KMS-11 (cell line): ENCODE results near the gene TNFSF4.

Experiments
- H2AFZ ChIP-seq: fragments of 200-600 bp; sonication (generic); 2 replicates; pipeline ENCODE4 v1.6.1; 2016; ENCODE audit warnings: antibody characterized with exemption, mixed run types, low read depth
- H3K27ac ChIP-seq: fragments of 200-600 bp; sonication (generic); 2 replicates; pipeline ENCODE4 v1.6.1; 2016; ENCODE audit warnings: mild to moderate bottlenecking, mixed run types
- H3K27me3 ChIP-seq: fragments of 200-600 bp; sonication (generic); 2 replicates; pipeline ENCODE4 v1.6.1; 2017; ENCODE audit warnings: mild to moderate bottlenecking, low read depth, mixed run types, moderate library complexity; ENCODE audit not compliant: insufficient read depth
- H3K36me3 ChIP-seq: fragments of 200-600 bp; sonication (generic); 2 replicates; pipeline ENCODE4 v1.6.1; 2017; ENCODE audit warnings: mild to moderate bottlenecking, mixed run types; ENCODE audit not compliant: insufficient read depth
- H3K4me1 ChIP-seq: fragments of 200-600 bp; sonication (generic); 2 replicates; pipeline ENCODE4 v1.6.1; 2016; ENCODE audit warnings: mild to moderate bottlenecking, low read depth, mixed run types; ENCODE audit not compliant: poor library complexity, severe bottlenecking
- H3K4me2 ChIP-seq: fragments of 200-600 bp; sonication (generic); 2 replicates; pipeline ENCODE4 v1.7.0; 2016; ENCODE audit warnings: mild to moderate bottlenecking, mixed run types
- H3K4me3 ChIP-seq: fragments of 200-600 bp; sonication (generic); IDR thresholded peaks from 2 replicates; pipeline ENCODE4 v1.6.1; 2017; ENCODE audit warnings: low read depth, low read length, mixed read lengths; ENCODE audit not compliant: insufficient read depth
- H3K79me2 ChIP-seq: fragments of 200-600 bp; sonication (generic); 2 replicates; pipeline ENCODE4 v1.6.1; 2016; ENCODE audit warnings: low read depth, mixed run types; ENCODE audit not compliant: insufficient read depth
- H3K9ac ChIP-seq: fragments of 200-600 bp; sonication (generic); 2 replicates; pipeline ENCODE4 v1.6.1; 2016; ENCODE audit warnings: mild to moderate bottlenecking, mixed run types
- H4K20me1 ChIP-seq: fragments of 200-600 bp; sonication (generic); 2 replicates; pipeline ENCODE4 v1.6.1; 2016; ENCODE audit warnings: mild to moderate bottlenecking, mixed run types; ENCODE audit not compliant: insufficient read depth
- CTCF ChIP-seq: fragments of 200-600 bp; sonication (generic); conservative IDR thresholded peaks from 2 replicates; pipeline ENCODE4 v1.6.1; 2017; ENCODE audit warnings: low read depth, mild to moderate bottlenecking, antibody characterized with exemption, low read length, moderate library complexity, mixed read lengths

The TNFSF4 gene

GRCh38 chr1:173204693-173205092 lies 2.4 kb downstream of the TNFSF4 start:
- Histone ChIP-seq H3K36me3 (no peaks in the 10 kb centered on the region), H3K9ac (no peak overlapping the region), H2AFZ (no peak overlapping the region), H3K4me2 (no peak overlapping the region), H3K79me2 (no peaks in the 10 kb centered on the region), H3K4me1 (no peaks in the 10 kb centered on the region), H4K20me1 (no peaks in the 10 kb centered on the region), H3K27ac (no peak overlapping the region), H3K4me3 (no peak overlapping the region), H3K27me3 (no peaks in the 10 kb centered on the region)
- TF ChIP-seq CTCF: no peak

DNA sequence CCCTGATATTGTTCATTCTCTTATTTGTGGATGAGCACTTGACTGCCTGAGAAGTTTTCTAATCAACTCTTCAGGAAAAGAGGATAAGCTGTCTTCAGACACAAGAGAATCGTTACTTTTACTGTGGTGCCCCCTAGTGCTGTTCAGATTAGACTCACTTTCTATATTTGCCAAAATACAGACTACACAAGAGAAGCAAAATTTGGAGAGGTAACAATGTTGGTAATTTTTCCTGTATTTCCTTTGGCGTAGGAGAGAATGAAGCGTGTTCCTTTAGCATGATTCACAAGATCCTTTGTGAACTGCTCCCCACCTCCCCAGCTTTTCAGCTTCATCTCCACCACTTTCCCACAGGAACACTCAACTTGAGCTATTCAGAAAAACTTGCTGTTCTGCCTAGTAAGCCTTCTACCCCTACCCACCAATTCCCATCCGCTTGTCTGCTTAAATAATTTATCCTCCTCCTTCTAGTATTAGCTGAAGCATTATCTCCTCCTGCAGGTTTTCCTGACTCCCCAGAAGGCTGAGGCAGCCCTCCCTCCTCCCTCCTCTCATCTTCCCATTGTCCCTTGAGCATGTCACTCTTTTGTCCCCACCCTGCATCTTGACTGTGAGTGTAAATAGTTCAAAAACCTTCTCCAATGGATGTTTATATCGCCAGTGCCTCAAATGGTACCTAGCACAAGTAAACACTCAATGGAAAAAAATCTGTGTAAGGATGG lies 4.5 kb downstream of the TNFSF4 start:
- no peak overlapping the region for H3K4me2 ChIP-seq
- no peak overlapping the region for H3K4me3 ChIP-seq
- H3K9ac ChIP-seq: no peak overlapping the region

DNA sequence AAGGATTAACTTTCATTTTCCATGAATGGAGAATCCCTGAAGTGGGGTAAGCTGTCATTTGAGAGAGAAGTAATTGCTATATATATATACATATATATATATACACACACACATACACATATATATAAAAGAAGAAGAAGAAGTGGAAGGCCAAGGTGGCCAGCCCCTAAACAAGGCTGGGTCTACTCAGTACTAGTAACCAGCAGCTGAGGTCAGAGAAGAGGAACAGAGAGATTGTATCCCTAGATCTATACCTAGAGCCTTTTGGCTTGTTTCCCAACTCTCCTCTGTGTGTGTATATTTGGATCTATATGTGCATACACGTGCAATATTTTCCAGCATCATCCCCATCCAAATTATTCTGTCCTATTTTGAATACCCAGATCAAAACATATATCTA lies 5.2 kb downstream of the TNFSF4 start:
- no peak for TF ChIP-seq CTCF
- Histone ChIP-seq H4K20me1 (no peaks in the 10 kb centered on the region), H3K4me3 (no peak overlapping the region), H3K4me2 (no peak overlapping the region), H3K27me3 (no peaks in the 10 kb centered on the region), H3K79me2 (no peaks in the 10 kb centered on the region), H3K36me3 (no peaks in the 10 kb centered on the region), H2AFZ (no peak overlapping the region), H3K9ac (no peak overlapping the region), H3K27ac (no peak overlapping the region), H3K4me1 (no peaks in the 10 kb centered on the region)

More for the DNA sequence above, 4.5 kb downstream of the TNFSF4 start:
- H3K4me1 ChIP-seq: no peaks in the 10 kb centered on the region
- H2AFZ ChIP-seq: no peak overlapping the region
- H3K36me3 ChIP-seq: no peaks in the 10 kb centered on the region
- H3K79me2 ChIP-seq: no peaks in the 10 kb centered on the region
- peak; percentile 79 for TF ChIP-seq CTCF
- H3K27me3 ChIP-seq: no peaks in the 10 kb centered on the region
- H4K20me1 ChIP-seq: no peaks in the 10 kb centered on the region
- no peak overlapping the region for H3K27ac ChIP-seq

DNA sequence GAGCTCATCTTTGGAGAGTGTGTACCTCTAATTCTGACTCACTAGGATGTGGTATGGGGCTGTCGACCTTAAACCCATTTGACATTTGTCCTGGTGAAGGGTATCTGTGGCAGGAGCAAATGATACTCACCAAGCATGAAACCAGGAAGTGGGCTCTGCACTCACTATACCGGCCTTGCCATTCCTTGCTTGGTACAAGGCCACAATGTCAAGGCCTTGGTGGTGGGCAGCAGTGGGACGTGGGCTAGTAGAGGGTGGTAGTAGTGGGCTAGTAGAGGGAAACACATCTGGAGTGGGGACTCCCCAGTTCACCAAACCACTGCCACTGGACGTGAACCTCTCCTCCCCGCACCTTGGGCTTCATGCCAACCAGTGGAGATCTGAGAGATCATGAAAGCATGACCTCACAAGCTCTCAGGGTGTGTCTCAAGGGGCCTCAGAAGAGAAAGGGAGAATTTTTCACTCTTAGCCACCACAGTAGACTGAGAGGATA lies 11.5 kb downstream of the TNFSF4 start:
- H3K27ac ChIP-seq: no peak overlapping the region
- no peaks in the 10 kb centered on the region for H3K36me3 ChIP-seq
- H3K9ac ChIP-seq: no peak overlapping the region

More for the DNA sequence above, 11.5 kb downstream of the TNFSF4 start:
- Histone ChIP-seq H3K27me3 (no peaks in the 10 kb centered on the region), H3K4me2 (peak overlapping the region; percentile 22; the same call in 1 of the 2 replicates), H2AFZ (peak overlapping the region; percentile 15; the same call in 1 of the 2 replicates), H3K4me3 (no peak overlapping the region), H3K79me2 (no peaks in the 10 kb centered on the region), H3K4me1 (peaks cover 26% of the 10 kb centered on the region), H4K20me1 (no peaks in the 10 kb centered on the region)
- no peak for TF ChIP-seq CTCF
